CD4-positive, alpha-beta T cell (primary cell): Measurements from ENCODE around the gene VSTM2L. TPM values are rescaled to one million over a fixed set of nuclear protein-coding genes. Genes with fewer than 3 reads are reported as not detected.

ENCODE experiments used
- ATAC-seq: fragments of 200-7000 bp; cut with Tn5 transposase; one replicate; pipeline ENCODE4 v1.10.0; 2022; ENCODE audit warnings: mild to moderate bottlenecking; ENCODE audit not compliant: poor library complexity
- CTCF ChIA-PET: fragments of 350-600 bp; sonication (Branson Sonifier 250); formaldehyde crosslinking; loops from one replicate; lab custom pipeline; 2021; ENCODE audit warnings: antibody characterized with exemption, inconsistent platforms; lab: Charles Lee
- POLR2A ChIA-PET: fragments of 350-600 bp; sonication (Branson Sonifier 250); formaldehyde crosslinking; loops from one replicate; lab custom pipeline; 2021; ENCODE audit warnings: antibody characterized with exemption, inconsistent platforms; lab: Charles Lee
- DNase-seq, 14 experiments: peaks; one replicate each; pipeline ENCODE4 v3.0.0-alpha.2; 2013 to 2020; ENCODE audit warnings: mixed read lengths in 2 of 14
- H3K27ac ChIP-seq, 2 donors: one replicate each; pipeline versions ENCODE4 v1.5.1 to v1.7.0; 2013; ENCODE audit warnings: low read length in 2 of 2, low read depth in 1 of 2, mild to moderate bottlenecking in 1 of 2
- H3K27me3 ChIP-seq, 2 experiments: 1 replicate in 1 of 2; 2 replicates in 1 of 2; pipeline versions ENCODE4 v1.6.1 to v1.7.0; 2013; ENCODE audit warnings: low read length in 2 of 2, control low read depth in 1 of 2, mild to moderate bottlenecking in 1 of 2, moderate library complexity in 1 of 2; ENCODE audit not compliant: insufficient read depth in 2 of 2, control insufficient read depth in 1 of 2
- H3K36me3 ChIP-seq: one replicate; pipeline ENCODE4 v1.6.1; 2013; ENCODE audit warnings: low read length, control low read depth; ENCODE audit not compliant: insufficient read depth
- H3K4me1 ChIP-seq: one replicate; pipeline ENCODE4 v1.6.1; 2013; ENCODE audit warnings: low read length, control low read depth; ENCODE audit not compliant: insufficient read depth
- H3K4me3 ChIP-seq: one replicate; pipeline ENCODE4 v1.5.1; 2013; ENCODE audit warnings: mild to moderate bottlenecking, low read length, moderate library complexity
- H3K9me3 ChIP-seq, 2 experiments: 1 replicate in 1 of 2; 2 replicates in 1 of 2; pipeline versions ENCODE4 v1.6.1 to v1.7.0; 2013; ENCODE audit warnings: low read length in 2 of 2, mild to moderate bottlenecking in 2 of 2, control low read depth in 1 of 2, moderate library complexity in 1 of 2; ENCODE audit not compliant: control insufficient read depth in 1 of 2, insufficient read depth in 1 of 2
- H3K27ac Mint-ChIP-seq: one replicate; pipeline ENCODE4 v1.8.0; 2020; ENCODE audit warnings: mixed read lengths
- H3K27me3 Mint-ChIP-seq: one replicate; pipeline ENCODE4 v1.8.0; 2021; ENCODE audit warnings: mixed read lengths
- H3K36me3 Mint-ChIP-seq: one replicate; pipeline ENCODE4 v1.8.0; 2021; ENCODE audit warnings: low read depth, mixed read lengths
- H3K4me1 Mint-ChIP-seq: one replicate; pipeline ENCODE4 v1.8.0; 2021; ENCODE audit warnings: low read depth, mixed read lengths
- H3K4me3 Mint-ChIP-seq: one replicate; pipeline ENCODE4 v1.8.0; 2020; ENCODE audit warnings: mild to moderate bottlenecking, mixed read lengths
- H3K9me3 Mint-ChIP-seq: one replicate; pipeline ENCODE4 v1.8.0; 2020; ENCODE audit warnings: mixed read lengths
- CTCF ChIP-seq: fragments of 200-600 bp; IDR thresholded peaks from one replicate; pipeline ENCODE4 v1.8.0; 2022; ENCODE audit warnings: antibody characterized with exemption, mild to moderate bottlenecking
- intact Hi-C, 2 experiments: fragments of 100-400 bp; cut with DNase I in 1 of 2; cut with micrococcal nuclease in 1 of 2; formaldehyde crosslinking; loops; one replicate each; pipeline versions ENCODE4 v1.15.1 to v1.9.0; 2023 to 2025; cut with DNase I, micrococcal nuclease
- total RNA-seq, 174 experiments: library from RNA in 2 of 174; stranded (reverse) in 2 of 174; gene quantifications; one replicate each; pipeline ENCODE4 v1.2.3 and lab custom pipeline; 2021 to 2026

The VSTM2L gene
- total RNA-seq, 2 experiments from 2014 or later = not detected

GRCh38 chr20:37926612-37927011 lies 23.7 kb downstream of the VSTM2L start:
- CTCF ChIA-PET = no interaction called here
- peaks cover 0 to 2% of the 10 kb centered on the region in 2 experiments for H3K27me3 ChIP-seq
- no peaks in the 10 kb centered on the region for H3K9me3 ChIP-seq
- POLR2A ChIA-PET = no interaction called here
- H3K4me3 ChIP-seq = no peak overlapping the region
- no peak for ATAC-seq
- no peak overlapping the region for H3K27ac ChIP-seq
- no peaks in the 10 kb centered on the region for H3K36me3 Mint-ChIP-seq
- no peak overlapping the region for H3K27ac Mint-ChIP-seq
- no peak for DNase-seq
- H3K4me1 ChIP-seq = no peaks in the 10 kb centered on the region
- H3K9me3 Mint-ChIP-seq = no peaks in the 10 kb centered on the region
- no peak overlapping the region for H3K4me3 Mint-ChIP-seq
- no peak for TF ChIP-seq CTCF
- no peaks in the 10 kb centered on the region for H3K4me1 Mint-ChIP-seq
- H3K27me3 Mint-ChIP-seq = peaks cover 14% of the 10 kb centered on the region
- intact Hi-C loops = no loop called here
- H3K36me3 ChIP-seq = no peaks in the 10 kb centered on the region

- H3K27me3 Mint-ChIP-seq = peaks cover 16% of the 10 kb centered on the region
- POLR2A ChIA-PET = no interaction called here
- no peaks in the 10 kb centered on the region for H3K9me3 ChIP-seq
- no peak overlapping the region for H3K4me3 ChIP-seq
- H3K27ac ChIP-seq = no peak overlapping the region
- ATAC-seq (no peak), DNase-seq (no peak)
- no peaks in the 10 kb centered on the region for H3K4me1 Mint-ChIP-seq
- no peaks in the 10 kb centered on the region for H3K36me3 Mint-ChIP-seq
- no peaks in the 10 kb centered on the region for H3K36me3 ChIP-seq
- CTCF ChIA-PET = no interaction called here
- no peaks in the 10 kb centered on the region for H3K9me3 Mint-ChIP-seq
- TF ChIP-seq CTCF = no peak
- H3K27ac Mint-ChIP-seq = no peak overlapping the region
- H3K27me3 ChIP-seq = peaks cover 0 to 2% of the 10 kb centered on the region in 2 experiments
- H3K4me1 ChIP-seq = no peaks in the 10 kb centered on the region
- no peak overlapping the region for H3K4me3 Mint-ChIP-seq
- intact Hi-C loops = no loop called here
These were observed 24.6 kb downstream of the VSTM2L start for GRCh38 chr20:37927410-37928095.

- H3K4me1 Mint-ChIP-seq = no peaks in the 10 kb centered on the region
- Histone ChIP-seq H3K27ac (no peak overlapping the region), H3K4me3 (no peak overlapping the region), H3K4me1 (no peaks in the 10 kb centered on the region), H3K9me3 (no peaks in the 10 kb centered on the region), H3K27me3 (peaks cover 0 to 2% of the 10 kb centered on the region in 2 experiments), H3K36me3 (no peaks in the 10 kb centered on the region)
- no peak overlapping the region for H3K27ac Mint-ChIP-seq
- no peaks in the 10 kb centered on the region for H3K9me3 Mint-ChIP-seq
- ChIA-PET CTCF (no interaction called here), POLR2A (no interaction called here)
- peaks cover 18% of the 10 kb centered on the region for H3K27me3 Mint-ChIP-seq
- intact Hi-C loops = no loop called here
- TF ChIP-seq CTCF = no peak
- H3K4me3 Mint-ChIP-seq = no peak overlapping the region
- no peaks in the 10 kb centered on the region for H3K36me3 Mint-ChIP-seq
- DNase-seq (no peak), ATAC-seq (no peak)
These were observed 26.2 kb downstream of the VSTM2L start for GRCh38 chr20:37928996-37929682.
